ENCODE data around the gene CHI3L2.

DNA sequence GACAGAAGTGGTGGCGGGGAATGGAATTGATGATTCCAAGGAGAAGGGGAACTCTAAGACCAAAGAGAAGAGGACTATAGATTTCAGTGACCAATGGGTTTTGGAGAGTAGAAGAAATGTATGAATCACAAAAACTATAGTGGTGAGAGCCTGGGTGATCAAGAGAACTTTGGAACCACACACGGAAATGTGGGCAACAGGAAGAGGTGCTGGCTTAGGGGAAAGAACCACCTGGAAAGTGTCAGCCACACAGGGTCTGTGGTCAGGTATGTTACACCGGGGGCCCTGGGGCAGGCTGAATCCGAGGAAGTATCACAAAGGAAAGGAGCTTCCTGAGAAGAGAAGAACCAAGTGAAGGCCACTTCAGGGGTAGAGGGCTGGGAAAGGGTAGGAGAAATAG, 51.6 kb downstream of the CHI3L2 start:
- no peak for TF ChIP-seq POLR2A (IDR thresholded peaks at IDR 0.05)
- TF ChIP-seq, protein P1, sequence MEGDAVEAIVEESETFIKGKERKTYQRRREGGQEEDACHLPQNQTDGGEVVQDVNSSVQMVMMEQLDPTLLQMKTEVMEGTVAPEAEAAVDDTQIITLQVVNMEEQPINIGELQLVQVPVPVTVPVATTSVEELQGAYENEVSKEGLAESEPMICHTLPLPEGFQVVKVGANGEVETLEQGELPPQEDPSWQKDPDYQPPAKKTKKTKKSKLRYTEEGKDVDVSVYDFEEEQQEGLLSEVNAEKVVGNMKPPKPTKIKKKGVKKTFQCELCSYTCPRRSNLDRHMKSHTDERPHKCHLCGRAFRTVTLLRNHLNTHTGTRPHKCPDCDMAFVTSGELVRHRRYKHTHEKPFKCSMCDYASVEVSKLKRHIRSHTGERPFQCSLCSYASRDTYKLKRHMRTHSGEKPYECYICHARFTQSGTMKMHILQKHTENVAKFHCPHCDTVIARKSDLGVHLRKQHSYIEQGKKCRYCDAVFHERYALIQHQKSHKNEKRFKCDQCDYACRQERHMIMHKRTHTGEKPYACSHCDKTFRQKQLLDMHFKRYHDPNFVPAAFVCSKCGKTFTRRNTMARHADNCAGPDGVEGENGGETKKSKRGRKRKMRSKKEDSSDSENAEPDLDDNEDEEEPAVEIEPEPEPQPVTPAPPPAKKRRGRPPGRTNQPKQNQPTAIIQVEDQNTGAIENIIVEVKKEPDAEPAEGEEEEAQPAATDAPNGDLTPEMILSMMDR (IDR thresholded peaks at IDR 0.05) = no peak

Data from heart left ventricle (tissue), 13 donors.